NT2/D1 (cell line): ENCODE measurements around the gene OPA3.

Source experiments
- SUZ12 ChIP-seq: IDR thresholded peaks from 2 replicates; pipeline ENCODE4 v1.6.1; 2011; ENCODE audit not compliant: insufficient read length, insufficient read depth; ENCODE audit errors: extremely low read depth
- YY1 ChIP-seq: IDR thresholded peaks from 2 replicates; pipeline ENCODE4 v1.6.1; 2011; ENCODE audit not compliant: insufficient read length, insufficient read depth
- ZNF274 ChIP-seq: IDR thresholded peaks from 2 replicates; pipeline ENCODE4 v1.6.1; 2011; ENCODE audit warnings: mild to moderate bottlenecking, low read depth, low read length

- TF ChIP-seq SUZ12 (no peak), ZNF274 (no peak), YY1 (no peak)
These were observed 55.2 kb downstream of the OPA3 start for GRCh38 chr19:45529420-45529785.
